Activated CD4-positive, alpha-beta T cell treated with anti-CD3 and anti-CD28 coated beads for 4 hours (primary cell): ENCODE results near the gene ME3.
"Not testable (repeated sequence)": the region's sequence is repeated elsewhere in the genome, so short reads cannot be mapped to it uniquely, and the experiment has no call there.

ENCODE experiments used
- DNase-seq, 2 donors: peaks; one replicate each; pipeline ENCODE4 v3.0.0-alpha.2; 2020

Gene ME3

GRCh38 chr11:86453290-86454030, 219.0 kb downstream of the ME3 start:
- DNase-seq = no peak

DNA sequence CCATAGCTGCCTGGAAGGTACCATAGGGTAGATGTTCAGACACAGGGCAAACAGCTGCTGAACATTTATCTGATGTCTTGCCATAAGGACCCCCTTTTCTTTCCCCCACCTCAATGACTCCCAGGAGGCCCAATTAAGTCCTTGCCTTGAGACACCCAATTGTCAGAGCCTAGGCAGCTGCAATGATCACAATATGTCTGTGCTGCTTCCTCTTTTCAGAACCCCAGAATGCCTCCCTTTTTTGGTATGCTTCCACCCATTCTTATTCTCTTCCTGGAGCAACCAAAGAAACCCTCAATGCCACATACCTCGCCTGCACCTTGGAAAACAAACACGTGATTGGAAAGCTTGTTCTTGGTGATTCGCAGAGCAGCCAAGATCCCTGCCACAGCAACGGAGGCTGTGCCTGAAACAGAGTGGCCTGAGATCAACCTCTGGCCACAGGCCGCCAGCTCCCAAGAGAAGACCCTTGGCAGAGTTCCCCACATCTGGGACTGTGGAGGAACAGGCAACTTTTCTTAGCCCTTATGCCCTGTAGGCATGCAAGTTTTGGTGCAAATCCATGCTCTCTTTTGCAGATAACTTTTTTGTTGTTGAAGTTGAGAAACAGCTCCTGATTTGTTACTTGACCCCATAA, 222.3 kb downstream of the ME3 start:
- no peak for DNase-seq

GRCh38 chr11:86447763-86448480, 224.5 kb downstream of the ME3 start:
- no peak for DNase-seq

GRCh38 chr11:86446924-86447285, 225.5 kb downstream of the ME3 start:
- DNase-seq = no peak

DNA sequence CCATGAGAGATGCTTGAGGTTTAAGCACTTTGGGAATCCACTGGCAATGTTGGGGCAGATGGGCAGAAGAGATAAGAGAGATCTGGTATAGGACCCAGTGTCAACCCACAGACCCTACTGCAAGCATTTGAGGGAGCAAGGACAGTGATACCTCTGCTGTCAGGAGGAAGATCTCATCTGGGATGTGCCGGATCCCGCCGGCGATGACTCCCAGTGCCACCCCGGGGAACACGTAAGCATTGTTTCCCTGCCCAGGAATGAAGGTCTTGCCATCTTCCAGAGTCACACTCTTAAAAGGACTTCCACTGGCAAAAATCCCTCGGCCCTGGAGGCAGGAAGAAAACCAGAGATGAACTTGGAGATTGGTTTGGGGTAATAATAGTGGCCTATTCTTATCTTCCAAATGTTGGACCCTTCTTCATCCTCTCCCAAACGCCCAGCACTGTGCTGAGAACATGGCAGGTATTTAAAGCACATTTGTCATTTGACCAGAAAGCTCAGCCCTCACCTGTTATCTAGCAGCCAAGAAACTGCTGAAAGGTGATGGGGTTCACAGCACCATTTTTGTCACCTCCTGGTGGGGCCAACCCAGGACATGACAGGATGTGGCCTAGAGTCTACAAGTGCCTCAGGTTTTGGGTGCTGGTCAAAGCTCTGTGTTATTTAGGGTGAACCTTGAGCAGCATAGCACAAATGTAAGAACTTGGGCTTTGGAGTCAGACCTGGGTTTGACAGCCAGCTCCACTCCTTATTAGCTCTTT, 226.1 kb downstream of the ME3 start:
- DNase-seq = no peak

- no peak for DNase-seq
Measured at GRCh38 chr11:86444981-86445380, 227.4 kb downstream of the ME3 start.

GRCh38 chr11:86443415-86443814, 229.0 kb downstream of the ME3 start:
- DNase-seq = no peak

DNA sequence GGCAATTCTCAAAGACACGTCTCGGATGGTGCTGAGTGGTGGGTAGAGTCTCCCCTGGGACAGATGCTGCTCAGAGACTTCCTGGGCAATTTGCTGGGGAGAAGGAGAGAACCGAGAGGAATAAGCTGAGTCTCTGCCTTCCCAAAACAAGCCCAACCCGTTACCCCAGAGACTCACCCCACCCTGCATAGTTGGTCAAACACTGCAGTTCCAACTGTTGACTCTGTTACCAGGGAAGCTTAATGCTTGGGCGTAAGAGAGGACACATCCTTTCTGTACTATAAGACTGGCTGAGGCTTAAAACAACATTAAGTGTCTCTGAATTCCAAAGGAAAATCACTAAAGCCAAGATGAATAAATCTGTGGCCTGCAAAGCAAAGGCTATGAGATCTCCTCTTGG, 229.6 kb downstream of the ME3 start:
- DNase-seq = no peak

DNA sequence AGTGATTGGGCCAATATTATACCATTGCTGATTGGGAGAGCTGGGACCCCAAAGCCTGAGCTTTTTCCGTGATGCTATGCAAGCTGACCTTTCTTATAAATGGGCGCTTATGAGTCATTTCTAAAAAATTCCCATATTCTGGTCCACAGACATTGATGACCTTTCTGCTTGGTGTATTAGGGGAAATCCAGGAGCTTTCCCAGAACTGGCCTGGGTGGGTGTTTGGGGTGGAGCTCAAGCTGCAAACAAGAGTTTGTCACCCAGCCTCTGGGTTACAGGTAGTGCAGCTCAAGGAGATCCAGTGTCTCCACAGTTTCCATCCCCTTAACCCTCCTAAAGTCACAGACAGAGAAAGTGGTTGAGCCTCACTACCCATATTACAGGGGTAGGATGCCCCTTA, 230.0 kb downstream of the ME3 start:
- DNase-seq = no peak

GRCh38 chr11:86440843-86441242, 231.6 kb downstream of the ME3 start:
- no peak for DNase-seq

DNA sequence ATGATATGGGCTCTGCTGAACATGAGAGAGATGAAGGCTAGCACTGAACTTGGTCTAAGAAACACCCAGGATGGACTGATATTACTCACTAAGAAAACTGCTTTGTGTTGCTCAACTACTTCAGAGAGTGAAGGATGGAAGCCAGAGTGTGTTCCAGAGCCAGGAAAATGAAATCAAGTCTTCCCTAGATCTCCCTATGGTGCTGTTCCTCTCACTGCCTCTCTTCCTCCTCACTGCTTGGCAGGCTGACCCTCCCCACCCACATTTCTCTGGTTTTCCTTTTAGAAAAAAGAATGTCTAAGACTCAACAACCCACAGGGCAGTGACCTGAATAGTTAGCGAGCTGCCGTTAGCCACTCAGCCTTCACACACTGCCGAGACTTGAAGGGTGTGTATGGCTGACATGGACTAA, 232.1 kb downstream of the ME3 start:
- DNase-seq = no peak

- DNase-seq = no peak
Measured at GRCh38 chr11:86438685-86439084, 233.7 kb downstream of the ME3 start.

DNA sequence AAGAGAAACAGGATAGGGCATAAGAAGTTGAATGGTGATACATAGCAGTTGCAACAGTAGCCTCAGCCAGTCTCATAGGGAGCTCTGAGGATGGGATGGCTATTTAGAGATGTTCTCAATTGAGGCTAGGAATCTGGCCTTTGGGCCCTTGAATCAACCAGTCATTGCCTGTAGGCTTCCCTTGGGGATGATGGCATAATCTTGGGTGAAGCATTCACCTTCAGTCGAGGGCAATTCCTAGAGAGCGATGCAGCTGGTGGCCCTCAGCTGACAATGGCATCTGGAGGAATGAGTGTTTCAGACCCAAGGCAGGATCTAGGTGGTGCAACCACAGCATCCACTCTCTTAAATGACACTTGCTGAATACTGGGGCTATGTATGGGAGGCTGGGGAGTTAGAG, 236.7 kb downstream of the ME3 start:
- no peak for DNase-seq

DNA sequence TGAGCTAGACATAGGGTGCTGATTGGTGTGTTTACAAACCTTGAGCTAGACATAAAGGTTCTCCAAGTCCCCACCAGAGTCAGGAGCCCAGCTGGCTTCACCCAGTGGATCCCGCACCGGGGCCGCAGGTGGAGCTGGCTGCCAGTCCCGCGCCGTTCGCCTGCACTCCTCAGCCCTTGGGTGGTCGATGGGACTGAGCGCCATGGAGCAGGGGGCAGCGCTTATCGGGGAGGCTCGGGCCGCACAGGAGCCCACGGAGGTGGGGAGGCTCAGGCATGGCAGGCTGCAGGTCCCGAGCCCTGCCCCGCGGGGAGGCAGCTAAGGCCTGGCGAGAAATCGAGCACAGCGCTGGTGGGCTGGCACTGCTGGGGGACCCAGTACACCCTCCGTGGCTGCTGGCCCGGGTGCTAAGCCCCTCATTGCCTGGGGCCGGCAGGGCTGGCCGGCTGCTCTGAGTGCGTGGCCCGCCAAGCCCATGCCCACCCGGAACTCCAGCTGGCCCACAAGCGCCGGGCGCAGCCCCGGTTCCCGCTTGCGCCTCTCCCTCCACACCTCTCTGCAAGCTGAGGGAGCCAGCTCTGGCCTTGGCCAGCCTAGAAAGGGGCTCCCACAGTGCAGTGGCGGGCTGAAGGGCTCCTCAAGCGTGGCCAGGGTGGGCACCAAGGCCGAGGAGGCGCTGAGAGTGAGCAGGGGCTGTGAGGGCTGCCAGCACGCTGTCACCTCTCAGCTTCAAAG, 238.9 kb downstream of the ME3 start:
- DNase-seq = not testable (repeated sequence)

GRCh38 chr11:86431258-86431657, 241.2 kb downstream of the ME3 start:
- no peak for DNase-seq

DNA sequence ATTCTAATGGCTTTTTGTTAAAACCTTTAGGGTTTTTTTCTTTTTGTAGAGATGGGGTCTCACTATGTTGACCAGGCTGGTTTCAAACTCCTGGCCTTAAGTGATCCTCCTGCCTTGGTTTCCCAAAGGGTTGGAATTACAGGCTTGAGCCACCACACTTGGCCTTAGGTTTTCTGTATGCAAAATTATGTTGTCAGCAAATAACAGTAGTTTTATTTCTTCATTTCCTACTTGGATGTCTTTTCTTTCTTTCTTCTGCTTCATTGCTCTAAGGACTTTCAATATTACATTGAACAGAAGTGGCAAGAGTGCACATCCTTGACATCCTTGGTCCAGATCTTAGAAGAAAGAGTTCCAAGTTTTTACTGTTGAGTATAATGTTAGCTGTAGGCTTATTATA, 245.0 kb downstream of the ME3 start:
- no peak for DNase-seq

- DNase-seq = not testable (repeated sequence)
Measured at GRCh38 chr11:86423488-86423887, 248.9 kb downstream of the ME3 start.

- DNase-seq = no peak
Measured at GRCh38 chr11:86422371-86422770, 250.0 kb downstream of the ME3 start.

DNA sequence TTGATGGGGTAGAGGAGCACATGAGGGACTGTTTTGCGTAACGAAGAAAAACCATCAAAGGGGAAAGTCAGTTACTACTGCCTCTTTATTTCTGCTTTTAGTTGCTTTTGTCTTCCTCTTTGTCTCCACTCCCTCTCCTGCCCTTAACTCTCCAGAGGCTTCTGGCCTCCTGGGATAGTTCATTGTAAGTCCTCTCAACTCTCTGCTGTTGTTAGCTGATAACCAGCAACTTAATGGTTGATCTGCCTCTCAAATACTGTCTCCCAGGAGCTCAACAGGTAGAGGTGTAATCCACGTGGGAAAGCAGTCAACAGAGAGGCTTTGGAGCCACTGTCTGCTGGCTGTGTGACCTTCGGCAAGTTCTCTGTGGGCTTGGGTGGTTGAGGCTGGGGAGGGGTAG, 250.5 kb downstream of the ME3 start:
- no peak for DNase-seq

- DNase-seq = no peak
Measured at GRCh38 chr11:86418917-86419316, 253.5 kb downstream of the ME3 start.

DNA sequence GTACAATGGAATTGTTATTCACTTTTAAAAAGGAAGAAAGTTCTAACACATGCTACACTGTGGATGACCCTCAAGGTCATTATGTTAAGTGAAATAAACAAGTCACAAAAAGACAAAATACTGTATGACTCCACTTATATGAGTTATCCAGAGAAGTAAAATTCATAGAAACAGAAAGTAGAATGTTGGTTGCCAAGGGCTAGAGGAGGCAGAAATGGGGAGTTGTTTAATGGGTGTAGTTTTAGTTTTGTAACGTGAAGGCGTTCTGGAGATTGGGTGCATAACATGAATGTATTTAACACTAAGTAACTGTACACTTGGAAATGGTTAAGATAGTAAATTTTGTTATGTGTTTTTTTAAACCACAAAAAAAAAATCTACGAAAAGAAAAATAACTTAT, 253.9 kb downstream of the ME3 start:
- no peak for DNase-seq

GRCh38 chr11:86418106-86418505, 254.3 kb downstream of the ME3 start:
- no peak for DNase-seq

DNA sequence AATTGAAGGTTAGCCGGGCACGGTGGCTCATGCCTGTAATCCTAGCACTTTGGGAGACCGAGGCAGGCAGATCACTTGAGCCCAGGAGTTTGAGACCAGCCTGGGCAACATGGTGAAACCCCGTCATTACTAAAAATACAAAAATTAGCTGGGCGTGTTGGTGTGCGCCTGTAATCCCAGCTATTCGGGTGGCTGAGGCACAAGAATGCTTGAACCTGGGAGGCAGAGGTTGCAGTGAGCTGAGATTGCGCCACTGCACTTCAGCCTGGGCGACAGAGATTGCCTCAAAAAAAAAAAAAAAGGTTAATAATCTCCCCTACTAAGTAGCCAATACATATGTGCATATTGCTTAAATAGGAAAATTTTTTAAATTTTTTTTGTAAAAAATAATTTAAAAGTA, 255.5 kb downstream of the ME3 start:
- DNase-seq = not testable (repeated sequence)
